ENCODE measurements around the gene DNLZ. TPM values are rescaled to one million over a fixed set of nuclear protein-coding genes. Genes with fewer than 3 reads are reported as not detected.
A peak's percentile ranks its signal among the peaks of the same experiment; 100 is the strongest.

DNLZ gene
- total RNA-seq, 1 donor from 2014 or later: 19.9 TPM

DNA sequence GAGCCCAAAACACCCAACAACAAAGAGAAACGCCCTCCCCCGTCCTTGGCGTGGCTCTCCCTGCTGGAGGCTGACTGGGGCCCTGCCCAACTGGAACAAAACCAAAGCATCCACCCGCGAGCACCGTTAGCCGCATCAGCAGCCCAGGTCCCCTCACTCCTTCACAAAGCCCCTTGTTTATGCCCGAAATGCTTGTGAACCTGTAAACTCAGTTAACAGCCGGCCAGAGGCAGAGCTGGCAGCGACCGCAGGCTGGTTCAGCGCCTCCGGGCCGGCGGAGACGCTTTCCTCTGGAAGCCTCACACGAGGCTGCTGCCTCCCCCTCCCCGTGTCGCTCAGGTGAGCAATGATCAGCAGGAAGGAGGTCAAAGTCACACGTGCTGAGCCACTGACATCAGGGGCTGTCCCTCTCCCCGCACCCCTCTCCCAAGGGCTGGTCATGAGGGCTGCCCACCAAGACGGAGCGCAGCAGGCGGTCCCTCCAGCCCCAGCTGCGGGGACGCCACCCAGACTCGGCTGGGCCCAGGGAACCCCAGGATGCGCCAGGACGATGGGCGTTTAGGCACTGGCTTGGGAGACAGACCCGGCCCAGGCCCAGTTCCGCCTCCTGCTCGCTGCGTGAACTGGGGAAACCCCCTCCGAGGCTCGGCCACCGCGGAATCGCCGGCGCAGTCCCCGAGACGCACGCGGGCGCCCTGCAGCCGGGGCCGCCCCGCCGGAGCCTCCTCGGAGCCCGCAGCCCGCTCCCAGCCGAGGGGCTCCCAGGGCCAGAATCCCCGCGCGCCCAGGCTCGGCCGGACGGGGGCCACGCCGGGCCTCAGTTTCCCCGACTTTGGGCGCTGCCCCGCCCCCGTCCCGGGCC is 35.9 kb upstream of the DNLZ start:
- H3K27me3 Mint-ChIP-seq (ENCODE audit: low read depth): no peaks in the 10 kb centered on the region
- TF ChIP-seq, protein P1, sequence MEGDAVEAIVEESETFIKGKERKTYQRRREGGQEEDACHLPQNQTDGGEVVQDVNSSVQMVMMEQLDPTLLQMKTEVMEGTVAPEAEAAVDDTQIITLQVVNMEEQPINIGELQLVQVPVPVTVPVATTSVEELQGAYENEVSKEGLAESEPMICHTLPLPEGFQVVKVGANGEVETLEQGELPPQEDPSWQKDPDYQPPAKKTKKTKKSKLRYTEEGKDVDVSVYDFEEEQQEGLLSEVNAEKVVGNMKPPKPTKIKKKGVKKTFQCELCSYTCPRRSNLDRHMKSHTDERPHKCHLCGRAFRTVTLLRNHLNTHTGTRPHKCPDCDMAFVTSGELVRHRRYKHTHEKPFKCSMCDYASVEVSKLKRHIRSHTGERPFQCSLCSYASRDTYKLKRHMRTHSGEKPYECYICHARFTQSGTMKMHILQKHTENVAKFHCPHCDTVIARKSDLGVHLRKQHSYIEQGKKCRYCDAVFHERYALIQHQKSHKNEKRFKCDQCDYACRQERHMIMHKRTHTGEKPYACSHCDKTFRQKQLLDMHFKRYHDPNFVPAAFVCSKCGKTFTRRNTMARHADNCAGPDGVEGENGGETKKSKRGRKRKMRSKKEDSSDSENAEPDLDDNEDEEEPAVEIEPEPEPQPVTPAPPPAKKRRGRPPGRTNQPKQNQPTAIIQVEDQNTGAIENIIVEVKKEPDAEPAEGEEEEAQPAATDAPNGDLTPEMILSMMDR (IDR thresholded peaks at IDR 0.05): no peak
- H3K4me1 Mint-ChIP-seq (ENCODE audit: low read depth): peaks cover 17% of the 10 kb centered on the region
- H3K27ac Mint-ChIP-seq (ENCODE audit: unreplicated experiment): peak overlapping the region; percentile 63
- peaks cover 8% of the 10 kb centered on the region for H3K36me3 Mint-ChIP-seq (ENCODE audit: low read depth)
- H3K9me3 Mint-ChIP-seq (ENCODE audit: low read depth): no peaks in the 10 kb centered on the region
- H3K4me3 Mint-ChIP-seq (ENCODE audit: unreplicated experiment): peak overlapping the region; percentile 84
- peak; percentile 79 for DNase-seq (ENCODE audit: low spot score)

DNA sequence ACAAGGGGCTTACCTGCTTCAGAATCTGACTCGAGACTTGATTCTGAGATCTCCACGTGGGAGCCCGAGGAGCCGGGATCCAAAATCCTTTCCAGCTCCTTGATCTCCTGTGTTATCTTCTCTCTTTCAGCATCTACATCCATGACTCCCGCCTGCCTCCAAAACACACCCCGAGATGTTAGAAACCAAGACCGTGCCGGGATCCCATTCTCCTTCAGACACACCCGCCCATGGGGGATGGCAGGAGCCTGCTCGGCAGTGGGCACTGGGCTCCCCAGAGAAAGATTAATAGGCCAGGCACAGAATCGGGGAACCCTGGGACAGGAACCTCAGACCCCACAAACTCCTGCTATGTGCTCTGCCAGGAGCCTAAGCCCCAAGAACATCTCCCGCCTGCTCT is 34.7 kb upstream of the DNLZ start:
- H3K27me3 Mint-ChIP-seq (ENCODE audit: low read depth): no peaks in the 10 kb centered on the region

GRCh38 chr9:136397643-136398042 is 34.1 kb upstream of the DNLZ start:
- Mint-ChIP-seq H3K9me3 (ENCODE audit: low read depth) (no peaks in the 10 kb centered on the region), H3K27ac (ENCODE audit: unreplicated experiment) (no peak overlapping the region), H3K36me3 (ENCODE audit: low read depth) (peaks cover 7% of the 10 kb centered on the region), H3K4me1 (ENCODE audit: low read depth) (peaks cover 17% of the 10 kb centered on the region), H3K4me3 (ENCODE audit: unreplicated experiment) (no peak overlapping the region), H3K27me3 (ENCODE audit: low read depth) (no peaks in the 10 kb centered on the region)
- no peak for DNase-seq (ENCODE audit: low spot score)
- TF ChIP-seq, protein P1 (IDR thresholded peaks at IDR 0.05): no peak

More for the DNA sequence above, 34.7 kb upstream of the DNLZ start:
- no peak for DNase-seq (ENCODE audit: low spot score)
- TF ChIP-seq, protein P1 (IDR thresholded peaks at IDR 0.05): no peak
- Mint-ChIP-seq H3K4me1 (ENCODE audit: low read depth) (peaks cover 17% of the 10 kb centered on the region), H3K27ac (ENCODE audit: unreplicated experiment) (no peak overlapping the region), H3K9me3 (ENCODE audit: low read depth) (no peaks in the 10 kb centered on the region), H3K36me3 (ENCODE audit: low read depth) (peaks cover 7% of the 10 kb centered on the region), H3K4me3 (ENCODE audit: unreplicated experiment) (no peak overlapping the region)

DNA sequence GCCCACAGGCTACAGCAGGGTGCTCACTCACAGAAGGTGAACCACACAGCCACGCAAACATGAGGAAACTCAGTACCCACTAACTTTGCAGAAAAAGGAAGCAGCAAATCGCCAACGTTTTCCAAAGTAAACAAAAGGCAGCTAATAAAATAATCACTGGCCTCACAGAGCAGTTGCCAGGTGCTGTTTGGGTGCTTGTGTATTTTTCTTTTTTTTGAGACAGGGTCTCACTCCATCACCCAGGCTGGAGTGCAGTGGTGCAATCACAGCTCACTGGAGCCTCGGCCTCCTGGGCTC is 32.6 kb upstream of the DNLZ start:
- TF ChIP-seq, protein P1 (IDR thresholded peaks at IDR 0.05): no peak
- Mint-ChIP-seq H3K4me1 (ENCODE audit: low read depth) (peaks cover 17% of the 10 kb centered on the region), H3K9me3 (ENCODE audit: low read depth) (no peaks in the 10 kb centered on the region), H3K4me3 (ENCODE audit: unreplicated experiment) (no peak overlapping the region), H3K27me3 (ENCODE audit: low read depth) (no peaks in the 10 kb centered on the region), H3K27ac (ENCODE audit: unreplicated experiment) (no peak overlapping the region), H3K36me3 (ENCODE audit: low read depth) (peaks cover 12% of the 10 kb centered on the region)
- no peak for DNase-seq (ENCODE audit: low spot score)

DNA sequence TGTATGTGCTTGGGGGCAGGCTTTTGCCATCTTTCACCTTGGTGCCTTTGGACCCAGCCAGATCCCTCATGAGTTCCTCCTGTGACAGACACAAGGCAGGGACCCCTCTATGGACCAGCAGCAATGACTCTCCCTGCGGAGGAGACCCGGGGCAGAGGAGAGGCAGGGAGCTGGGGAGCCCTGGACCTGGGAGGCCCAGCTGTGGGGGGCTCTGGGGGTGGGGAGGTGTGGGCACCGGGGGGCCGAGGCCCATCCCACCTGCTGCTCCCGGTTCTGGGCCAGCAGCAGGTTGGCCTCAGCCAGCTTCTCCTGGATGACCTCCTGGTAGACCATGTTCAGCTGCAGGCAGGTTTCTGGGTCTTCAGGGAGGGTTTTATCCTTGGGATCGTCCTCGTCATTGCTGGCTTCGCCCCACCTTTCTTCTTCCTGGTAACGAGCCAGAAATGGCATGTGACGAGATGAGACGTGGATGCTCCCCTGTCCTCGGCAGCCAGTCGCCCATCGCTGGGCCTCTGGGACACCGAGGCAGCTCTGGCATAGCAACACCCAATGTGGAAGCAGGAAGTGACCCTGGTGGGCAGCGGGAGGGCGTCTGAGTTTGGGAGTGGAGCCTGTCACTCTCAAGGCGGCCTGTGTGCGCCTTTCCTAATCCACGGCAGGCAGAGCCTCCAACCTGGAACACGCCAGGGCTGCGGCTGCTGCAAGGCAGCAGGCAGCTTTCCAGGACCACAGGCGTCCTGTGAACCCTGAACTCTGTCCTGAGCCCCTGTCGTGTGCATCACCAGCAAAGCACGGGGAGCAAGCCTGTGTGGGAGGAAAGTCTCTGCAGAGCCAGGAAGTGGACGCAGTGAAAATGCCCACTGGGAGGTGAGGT is 32.0 kb upstream of the DNLZ start:
- H3K27me3 Mint-ChIP-seq (ENCODE audit: low read depth): no peaks in the 10 kb centered on the region
- DNase-seq (ENCODE audit: low spot score): no peak
- peaks cover 16% of the 10 kb centered on the region for H3K4me1 Mint-ChIP-seq (ENCODE audit: low read depth)
- no peak overlapping the region for H3K4me3 Mint-ChIP-seq (ENCODE audit: unreplicated experiment)
- peaks cover 13% of the 10 kb centered on the region for H3K36me3 Mint-ChIP-seq (ENCODE audit: low read depth)
- H3K9me3 Mint-ChIP-seq (ENCODE audit: low read depth): no peaks in the 10 kb centered on the region
- TF ChIP-seq, protein P1 (IDR thresholded peaks at IDR 0.05): no peak
- no peak overlapping the region for H3K27ac Mint-ChIP-seq (ENCODE audit: unreplicated experiment)
